ENCODE measurements around the gene YJEFN3. TPM values are rescaled to one million over a fixed set of nuclear protein-coding genes. Genes with fewer than 3 reads are reported as not detected.

Gene YJEFN3
- total RNA-seq, 2 donors from 2014 or later: 7.3 to 12.6 TPM

- no peak overlapping the region for H3K27ac ChIP-seq (ENCODE audit: low read depth, low read length)
- no peak overlapping the region for H3K4me3 ChIP-seq (ENCODE audit: low read length)
- DNase-seq: no peak
- no peak overlapping the region for H3K9ac ChIP-seq (ENCODE audit: extremely low read depth, low read length, poor library complexity, severe bottlenecking)
- no peak for TF ChIP-seq CTCF (conservative IDR thresholded peaks at IDR 0.05)
- Mint-ChIP-seq H3K4me1 (peaks cover 32% of the 10 kb centered on the region), H3K9me3 (no peaks in the 10 kb centered on the region), H3K36me3 (ENCODE audit: low read depth) (peaks cover 39% of the 10 kb centered on the region), H3K27ac (peak overlapping the region; percentile 48), H3K27me3 (ENCODE audit: insufficient read depth) (no peaks in the 10 kb centered on the region), H3K4me3 (no peak overlapping the region)
- 91 to 95% methylated on average over 12 to 15 of the region's 15 CpGs for WGBS, 2 experiments (ENCODE audit: insufficient coverage in 1 of 2, insufficient read length in 1 of 2)
- H3K27me3 ChIP-seq (ENCODE audit: control insufficient read depth, insufficient read depth, low read length, poor library complexity, severe bottlenecking): no peaks in the 10 kb centered on the region
- peaks cover 13% of the 10 kb centered on the region for H3K4me1 ChIP-seq (ENCODE audit: control insufficient read depth, insufficient read depth, low read length)
- no peaks in the 10 kb centered on the region for H3K9me3 ChIP-seq (ENCODE audit: control insufficient read depth, low read length)
- H3K36me3 ChIP-seq (ENCODE audit: control insufficient read depth, insufficient read depth, low read length): peaks cover 35% of the 10 kb centered on the region
Measured at GRCh38 chr19:19491321-19492025, 37.2 kb upstream of the YJEFN3 start.

- H3K9ac ChIP-seq (ENCODE audit: extremely low read depth, low read length, poor library complexity, severe bottlenecking): no peak overlapping the region
- no peak overlapping the region for H3K4me3 ChIP-seq (ENCODE audit: low read length)
- H3K9me3 ChIP-seq (ENCODE audit: control insufficient read depth, low read length): no peaks in the 10 kb centered on the region
- peaks cover 43% of the 10 kb centered on the region for H3K36me3 Mint-ChIP-seq (ENCODE audit: low read depth)
- peaks cover 13% of the 10 kb centered on the region for H3K4me1 ChIP-seq (ENCODE audit: control insufficient read depth, insufficient read depth, low read length)
- H3K27ac Mint-ChIP-seq: peak overlapping the region; percentile 48
- no peak for DNase-seq
- H3K4me3 Mint-ChIP-seq: no peak overlapping the region
- H3K27me3 Mint-ChIP-seq (ENCODE audit: insufficient read depth): no peaks in the 10 kb centered on the region
- no peaks in the 10 kb centered on the region for H3K27me3 ChIP-seq (ENCODE audit: control insufficient read depth, insufficient read depth, low read length, poor library complexity, severe bottlenecking)
- H3K36me3 ChIP-seq (ENCODE audit: control insufficient read depth, insufficient read depth, low read length): peaks cover 41% of the 10 kb centered on the region
- TF ChIP-seq CTCF (conservative IDR thresholded peaks at IDR 0.05): no peak
- H3K9me3 Mint-ChIP-seq: no peaks in the 10 kb centered on the region
- H3K27ac ChIP-seq (ENCODE audit: low read depth, low read length): no peak overlapping the region
- WGBS, 2 experiments (ENCODE audit: insufficient coverage in 1 of 2, insufficient read length in 1 of 2): 94 to 96% methylated on average over 10 to 21 of the region's 21 CpGs
- peaks cover 29% of the 10 kb centered on the region for H3K4me1 Mint-ChIP-seq
Measured at GRCh38 chr19:19492026-19492610, 36.6 kb upstream of the YJEFN3 start.

GRCh38 chr19:19493841-19494546 is 34.7 kb upstream of the YJEFN3 start:
- no peak for DNase-seq
- Histone ChIP-seq H3K9me3 (ENCODE audit: control insufficient read depth, low read length) (no peaks in the 10 kb centered on the region), H3K9ac (ENCODE audit: extremely low read depth, low read length, poor library complexity, severe bottlenecking) (no peak overlapping the region), H3K4me3 (ENCODE audit: low read length) (no peak overlapping the region), H3K27me3 (ENCODE audit: control insufficient read depth, insufficient read depth, low read length, poor library complexity, severe bottlenecking) (no peaks in the 10 kb centered on the region), H3K36me3 (ENCODE audit: control insufficient read depth, insufficient read depth, low read length) (peaks cover 56% of the 10 kb centered on the region), H3K4me1 (ENCODE audit: control insufficient read depth, insufficient read depth, low read length) (no peaks in the 10 kb centered on the region), H3K27ac (ENCODE audit: low read depth, low read length) (no peak overlapping the region)
- H3K27ac Mint-ChIP-seq: peak overlapping the region; percentile 37
- peaks cover 13% of the 10 kb centered on the region for H3K4me1 Mint-ChIP-seq
- no peak for TF ChIP-seq CTCF (conservative IDR thresholded peaks at IDR 0.05)
- H3K9me3 Mint-ChIP-seq: no peaks in the 10 kb centered on the region
- WGBS, 2 experiments (ENCODE audit: insufficient coverage in 1 of 2, insufficient read length in 1 of 2): 94 to 98% methylated on average over 12 to 15 of the region's 15 CpGs
- H3K27me3 Mint-ChIP-seq (ENCODE audit: insufficient read depth): no peaks in the 10 kb centered on the region
- peaks cover 55% of the 10 kb centered on the region for H3K36me3 Mint-ChIP-seq (ENCODE audit: low read depth)
- H3K4me3 Mint-ChIP-seq: no peak overlapping the region

Measured in endodermal cell (in vitro differentiated cells).